Body of pancreas (tissue), 4 donors: Measurements from ENCODE around the gene ANOS1.

Source experiments
- CTCF ChIP-seq, 7 experiments: fragments of 450-650 bp in 4 of 7; fragments of 200-600 bp in 3 of 7; sonication (generic) in 3 of 7; IDR thresholded peaks; one replicate each; pipeline ENCODE4 v1.5.1; 2016 to 2019; ENCODE audit warnings: antibody characterized with exemption in 7 of 7
- POLR2A ChIP-seq, 3 donors: fragments of 450-650 bp; IDR thresholded peaks; one replicate each; pipeline ENCODE4 v1.6.1; 2016; ENCODE audit warnings: antibody characterized with exemption in 3 of 3, mild to moderate bottlenecking in 2 of 3

- TF ChIP-seq CTCF (IDR thresholded peaks at IDR 0.05) (no peak), POLR2A (IDR thresholded peaks at IDR 0.05) (no peak)
Measured at GRCh38 chrX:8635812-8636211, 96.1 kb downstream of the ANOS1 start.
